Measurements from ENCODE around the gene PGAP1.

DNA sequence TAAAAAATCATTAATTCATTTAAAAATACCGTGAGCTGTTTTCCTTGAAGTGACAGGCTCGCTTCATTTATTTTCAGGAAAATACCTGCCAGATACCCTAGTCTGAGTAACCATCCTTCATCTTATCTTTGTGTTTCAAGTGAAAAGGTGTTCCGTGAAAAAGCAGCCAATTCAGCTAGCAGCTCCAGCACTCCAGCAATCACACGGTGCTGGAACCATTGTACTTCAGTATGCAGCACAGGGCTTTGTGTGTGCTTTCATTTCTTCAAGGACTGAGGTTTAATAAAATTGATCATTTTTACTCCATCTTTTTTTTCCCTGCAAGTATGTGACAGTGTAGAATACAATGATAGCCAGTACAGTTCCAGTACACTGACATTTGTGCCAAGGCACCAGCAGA, 39.1 kb upstream of the PGAP1 start:
- TF ChIP-seq POLR2A (IDR thresholded peaks at IDR 0.05; ENCODE audit: control extremely low read depth in 1 of 2, low read depth in 2 of 2, low read length in 2 of 2): no peak
- no peak for TF ChIP-seq CTCF (IDR thresholded peaks at IDR 0.05; ENCODE audit: control extremely low read depth in 1 of 3, insufficient read depth in 1 of 3, low read depth in 1 of 3, low read length in 3 of 3)
- TF ChIP-seq, protein P1, sequence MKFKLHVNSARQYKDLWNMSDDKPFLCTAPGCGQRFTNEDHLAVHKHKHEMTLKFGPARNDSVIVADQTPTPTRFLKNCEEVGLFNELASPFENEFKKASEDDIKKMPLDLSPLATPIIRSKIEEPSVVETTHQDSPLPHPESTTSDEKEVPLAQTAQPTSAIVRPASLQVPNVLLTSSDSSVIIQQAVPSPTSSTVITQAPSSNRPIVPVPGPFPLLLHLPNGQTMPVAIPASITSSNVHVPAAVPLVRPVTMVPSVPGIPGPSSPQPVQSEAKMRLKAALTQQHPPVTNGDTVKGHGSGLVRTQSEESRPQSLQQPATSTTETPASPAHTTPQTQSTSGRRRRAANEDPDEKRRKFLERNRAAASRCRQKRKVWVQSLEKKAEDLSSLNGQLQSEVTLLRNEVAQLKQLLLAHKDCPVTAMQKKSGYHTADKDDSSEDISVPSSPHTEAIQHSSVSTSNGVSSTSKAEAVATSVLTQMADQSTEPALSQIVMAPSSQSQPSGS (IDR thresholded peaks at IDR 0.05; ENCODE audit: low read length): no peak
- TF ChIP-seq CHD2 (IDR thresholded peaks at IDR 0.05; ENCODE audit: low read length): no peak
- TF ChIP-seq JUND (IDR thresholded peaks at IDR 0.05; ENCODE audit: low read length): no peak
- no peak for TF ChIP-seq SP1 (IDR thresholded peaks at IDR 0.05; ENCODE audit: low read depth, low read length)
- no peak for TF ChIP-seq EZH2 (IDR thresholded peaks at IDR 0.05; ENCODE audit: low read depth, low read length, severe bottlenecking)
- no peak for TF ChIP-seq TBP (IDR thresholded peaks at IDR 0.05; ENCODE audit: low read depth, low read length)
- no peak for TF ChIP-seq GTF2F1 (IDR thresholded peaks at IDR 0.05; ENCODE audit: borderline replicate concordance, low read depth, low read length)
- TF ChIP-seq CBX8 (IDR thresholded peaks at IDR 0.05; ENCODE audit: borderline replicate concordance, low read depth, low read length): no peak
- no peak for TF ChIP-seq ZNF274 (IDR thresholded peaks at IDR 0.05; ENCODE audit: borderline replicate concordance, extremely low read depth, low read length)

Measured in H1 (cell line).